ENCODE measurements around the gene ACSL1.

GRCh38 chr4:184719407-184719806 lies 106.4 kb downstream of the ACSL1 start:
- TF ChIP-seq CTCF (IDR thresholded peaks at IDR 0.05; ENCODE audit: insufficient read depth, low read length) (no peak), POLR2AphosphoS5 (IDR thresholded peaks at IDR 0.05; ENCODE audit: low read depth) (no peak)

All from HL-60 (cell line).